ENCODE results near the gene NCEH1. TPM values are rescaled to one million over a fixed set of nuclear protein-coding genes. Genes with fewer than 3 reads are reported as not detected.
A peak's percentile ranks its signal among the peaks of the same experiment; 100 is the strongest.
"Not testable (repeated sequence)": the region's sequence is repeated elsewhere in the genome, so short reads cannot be mapped to it uniquely, and the experiment has no call there.

NCEH1 gene
- total RNA-seq, 2 donors from 2014 or later: 9.1 to 12.7 TPM

DNA sequence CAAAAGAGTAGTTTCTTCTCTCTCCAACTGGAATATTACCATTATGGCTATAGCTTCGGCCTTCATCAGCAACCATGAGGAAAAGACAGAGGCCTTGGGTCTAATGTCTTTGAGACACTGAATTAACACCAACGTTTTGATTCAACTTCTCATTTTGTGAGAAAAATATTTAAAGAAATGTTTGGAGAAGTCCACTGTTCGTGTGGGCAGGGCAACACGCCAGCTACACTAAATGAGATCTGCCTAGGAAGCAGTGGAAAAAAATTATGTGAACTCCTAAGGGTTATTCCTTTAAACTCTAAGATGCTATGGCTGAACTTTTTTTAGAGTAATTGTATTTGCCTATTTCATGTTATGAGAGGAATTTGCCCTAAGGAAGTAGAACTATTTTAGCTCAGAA lies 41.8 kb downstream of the NCEH1 start:
- Histone ChIP-seq H3K9me3 (no peaks in the 10 kb centered on the region), H3K4me1 (replicated peaks) (peaks cover 3% of the 10 kb centered on the region), H3K36me3 (no peaks in the 10 kb centered on the region), H3K27ac (no peak overlapping the region), H3K4me3 (no peak overlapping the region), H3K27me3 (replicated peaks; ENCODE audit: insufficient read depth) (no peaks in the 10 kb centered on the region)
- TF ChIP-seq POLR2A (IDR thresholded peaks at IDR 0.05) (no peak), POLR2AphosphoS5 (IDR thresholded peaks at IDR 0.05) (no peak)
- TF ChIP-seq, protein P1, sequence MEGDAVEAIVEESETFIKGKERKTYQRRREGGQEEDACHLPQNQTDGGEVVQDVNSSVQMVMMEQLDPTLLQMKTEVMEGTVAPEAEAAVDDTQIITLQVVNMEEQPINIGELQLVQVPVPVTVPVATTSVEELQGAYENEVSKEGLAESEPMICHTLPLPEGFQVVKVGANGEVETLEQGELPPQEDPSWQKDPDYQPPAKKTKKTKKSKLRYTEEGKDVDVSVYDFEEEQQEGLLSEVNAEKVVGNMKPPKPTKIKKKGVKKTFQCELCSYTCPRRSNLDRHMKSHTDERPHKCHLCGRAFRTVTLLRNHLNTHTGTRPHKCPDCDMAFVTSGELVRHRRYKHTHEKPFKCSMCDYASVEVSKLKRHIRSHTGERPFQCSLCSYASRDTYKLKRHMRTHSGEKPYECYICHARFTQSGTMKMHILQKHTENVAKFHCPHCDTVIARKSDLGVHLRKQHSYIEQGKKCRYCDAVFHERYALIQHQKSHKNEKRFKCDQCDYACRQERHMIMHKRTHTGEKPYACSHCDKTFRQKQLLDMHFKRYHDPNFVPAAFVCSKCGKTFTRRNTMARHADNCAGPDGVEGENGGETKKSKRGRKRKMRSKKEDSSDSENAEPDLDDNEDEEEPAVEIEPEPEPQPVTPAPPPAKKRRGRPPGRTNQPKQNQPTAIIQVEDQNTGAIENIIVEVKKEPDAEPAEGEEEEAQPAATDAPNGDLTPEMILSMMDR (IDR thresholded peaks at IDR 0.05): no peak
- DNase-seq (ENCODE audit: low spot score): no peak
- intact Hi-C loops (cut with DNase I): loop anchor here (5.0 kb wide), 1 partner anchor 182 kb away; no protein-coding TSS in a partner anchor
- 70% methylated on average over 4 of the region's 4 CpGs for WGBS

DNA sequence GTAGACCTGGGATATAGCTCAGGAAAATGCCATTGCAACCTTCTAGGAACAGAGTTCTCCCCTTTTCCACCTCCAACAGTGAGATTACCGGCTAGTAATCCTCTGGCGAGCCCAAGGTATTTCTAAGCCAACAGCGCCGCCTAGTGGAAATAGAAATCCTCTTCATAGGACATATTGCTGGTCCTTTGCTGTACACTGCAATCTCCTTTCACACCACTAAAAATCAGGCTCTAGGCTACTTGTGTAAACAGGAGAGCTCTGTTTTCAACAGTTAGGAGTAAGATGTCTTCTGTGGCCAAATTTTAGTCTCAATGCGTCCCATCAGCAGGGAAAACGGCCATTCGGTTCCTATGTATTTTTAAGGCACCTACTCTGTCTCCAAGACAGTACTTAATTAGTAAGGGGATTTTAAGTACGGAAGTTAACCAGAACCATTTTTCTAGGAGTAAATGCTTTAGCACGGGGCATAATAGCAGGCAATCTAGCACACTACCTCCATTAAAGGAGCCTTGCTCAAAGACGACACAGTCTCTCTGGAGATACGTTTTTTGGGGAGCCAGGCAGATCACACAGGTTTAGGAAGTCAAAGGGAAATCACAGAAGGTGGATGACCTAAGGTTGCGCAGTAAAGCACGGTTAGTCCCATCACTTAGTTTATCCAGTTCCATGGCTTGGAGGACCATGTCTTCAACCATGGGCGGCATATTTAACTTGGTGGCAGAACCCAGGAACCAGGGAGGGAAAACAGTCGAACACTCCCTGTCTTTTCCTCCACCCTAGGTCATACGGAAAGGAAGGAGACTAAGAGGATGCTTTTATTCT lies 43.8 kb downstream of the NCEH1 start:
- TF ChIP-seq, protein P1 (IDR thresholded peaks at IDR 0.05): peak; percentile 80 to 97 (median 96)
- TF ChIP-seq POLR2AphosphoS5 (IDR thresholded peaks at IDR 0.05): peak; percentile 54
- no peak for TF ChIP-seq POLR2A (IDR thresholded peaks at IDR 0.05)
- H3K4me1 ChIP-seq (replicated peaks): peaks cover 3% of the 10 kb centered on the region
- no peaks in the 10 kb centered on the region for H3K9me3 ChIP-seq
- WGBS: 64% methylated on average over 16 of the region's 16 CpGs
- peak overlapping the region in 1 of 2 donors; percentile 25 for H3K4me3 ChIP-seq
- H3K27me3 ChIP-seq (replicated peaks; ENCODE audit: insufficient read depth): no peaks in the 10 kb centered on the region
- peak overlapping the region; percentile 37 to 63 for H3K27ac ChIP-seq
- peak; percentile 93 for DNase-seq (ENCODE audit: low spot score)
- intact Hi-C loops (cut with DNase I): loop anchor here (5.0 kb wide), 1 partner anchor 180 kb away; no protein-coding TSS in a partner anchor
- H3K36me3 ChIP-seq: no peaks in the 10 kb centered on the region

DNA sequence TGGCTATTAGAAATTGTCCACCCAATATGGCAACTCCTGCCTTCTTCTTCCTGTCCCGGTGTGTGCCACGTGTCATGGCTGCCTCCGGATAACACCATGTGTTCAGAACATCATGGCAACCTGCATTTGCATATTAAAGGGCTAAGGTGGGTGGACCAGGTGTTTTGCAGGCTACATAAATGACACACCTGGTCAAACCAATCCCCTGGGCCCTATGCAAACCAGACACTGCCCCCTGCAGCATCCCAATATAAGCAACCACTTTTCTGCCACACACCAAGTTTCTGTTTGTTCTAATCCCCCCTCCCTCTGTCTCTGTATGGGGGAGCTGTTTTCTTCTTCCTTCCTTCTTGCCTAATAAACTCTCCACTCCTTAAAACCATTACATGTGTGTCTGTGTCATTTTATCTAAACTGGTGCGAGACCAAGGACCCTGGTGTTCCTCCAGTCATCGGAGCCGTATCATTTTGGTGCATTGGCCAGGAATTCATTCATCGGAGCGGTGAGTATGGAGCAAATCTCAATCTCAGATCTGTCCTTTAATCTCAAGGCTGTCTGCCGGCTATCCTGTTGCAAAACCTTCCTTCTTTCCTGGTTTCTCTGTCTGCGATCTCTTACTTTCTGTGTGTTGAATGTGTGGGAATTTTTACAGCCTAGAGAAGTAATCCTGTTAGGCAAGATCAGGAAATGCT lies 44.5 kb downstream of the NCEH1 start:
- Histone ChIP-seq H3K9me3 (no peaks in the 10 kb centered on the region), H3K27me3 (replicated peaks; ENCODE audit: insufficient read depth) (no peaks in the 10 kb centered on the region), H3K4me1 (replicated peaks) (peaks cover 3% of the 10 kb centered on the region), H3K36me3 (no peaks in the 10 kb centered on the region), H3K27ac (peak overlapping the region; percentile 37 to 63), H3K4me3 (peak overlapping the region in 1 of 2 donors; percentile 25)
- 52% methylated on average over 10 of the region's 10 CpGs for WGBS
- intact Hi-C loops (cut with DNase I): loop anchor here (5.0 kb wide), 1 partner anchor 179 kb away; no protein-coding TSS in a partner anchor
- DNase-seq (ENCODE audit: low spot score): no peak
- no peak for TF ChIP-seq POLR2A (IDR thresholded peaks at IDR 0.05)
- TF ChIP-seq, protein P1 (IDR thresholded peaks at IDR 0.05): peak in 2 of 4 experiments; percentile 40 to 48

DNA sequence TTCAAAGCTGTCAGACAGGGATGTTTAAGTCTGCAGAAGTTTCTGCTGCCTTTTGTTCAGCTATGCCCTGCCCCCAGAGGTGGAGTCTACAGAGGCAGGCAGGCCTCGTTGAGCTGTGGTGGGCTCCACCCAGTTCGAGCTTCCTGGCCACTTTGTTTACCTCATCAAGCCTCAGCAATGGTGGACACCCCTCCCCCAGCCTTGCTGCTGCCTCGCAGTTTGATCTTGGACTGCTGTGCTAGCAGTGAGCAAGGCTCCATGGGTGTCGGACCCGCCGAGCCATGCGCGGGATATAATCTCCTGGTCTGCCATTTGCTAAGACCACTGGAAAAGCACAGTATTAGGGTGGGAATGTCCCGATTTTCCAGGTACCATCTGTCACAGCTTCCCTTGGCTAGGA lies 45.4 kb downstream of the NCEH1 start:
- intact Hi-C loops (cut with DNase I): loop anchor here (5.0 kb wide), 1 partner anchor 178 kb away; no protein-coding TSS in a partner anchor
- DNase-seq (ENCODE audit: low spot score): not testable (repeated sequence)

DNA sequence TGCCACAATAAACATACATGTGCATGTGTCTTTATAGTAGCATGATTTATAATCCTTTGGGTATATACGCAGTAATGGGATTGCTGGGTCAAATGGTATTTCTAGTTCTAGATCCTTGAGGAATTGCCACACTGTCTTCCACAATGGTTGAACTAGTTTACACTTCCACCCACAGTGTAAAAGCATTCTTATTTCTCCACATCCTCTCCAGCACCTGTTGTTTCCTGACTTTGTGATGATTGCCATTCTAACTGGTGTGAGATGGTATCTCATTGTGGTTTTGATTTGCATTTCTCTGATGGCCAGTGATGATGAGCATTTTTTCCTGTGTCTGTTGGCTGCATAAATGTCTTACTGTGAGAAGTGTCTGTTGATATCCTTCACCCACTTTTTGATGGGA lies 50.4 kb downstream of the NCEH1 start:
- intact Hi-C loops (cut with DNase I): not testable (repeated sequence)

More for the DNA sequence above, 45.4 kb downstream of the NCEH1 start:
- not testable (repeated sequence) for H3K36me3 ChIP-seq; H3K4me1 ChIP-seq (replicated peaks); H3K4me3 ChIP-seq; H3K27me3 ChIP-seq (replicated peaks; ENCODE audit: insufficient read depth); H3K9me3 ChIP-seq
- 91% methylated on average over 9 of the region's 9 CpGs for WGBS
- H3K27ac ChIP-seq: peak overlapping the region in 1 of 2 donors; percentile 63

More for the DNA sequence above, 50.4 kb downstream of the NCEH1 start:
- 92% methylated on average over 1 of the region's 1 CpG for WGBS
- H3K27ac ChIP-seq; H3K4me1 ChIP-seq (replicated peaks); H3K9me3 ChIP-seq; DNase-seq (ENCODE audit: low spot score); H3K36me3 ChIP-seq; H3K27me3 ChIP-seq (replicated peaks; ENCODE audit: insufficient read depth); H3K4me3 ChIP-seq: not testable (repeated sequence)

Data from prostate gland (tissue), 2 donors.